Measurements from ENCODE around the gene PIGC.

The PIGC gene

DNA sequence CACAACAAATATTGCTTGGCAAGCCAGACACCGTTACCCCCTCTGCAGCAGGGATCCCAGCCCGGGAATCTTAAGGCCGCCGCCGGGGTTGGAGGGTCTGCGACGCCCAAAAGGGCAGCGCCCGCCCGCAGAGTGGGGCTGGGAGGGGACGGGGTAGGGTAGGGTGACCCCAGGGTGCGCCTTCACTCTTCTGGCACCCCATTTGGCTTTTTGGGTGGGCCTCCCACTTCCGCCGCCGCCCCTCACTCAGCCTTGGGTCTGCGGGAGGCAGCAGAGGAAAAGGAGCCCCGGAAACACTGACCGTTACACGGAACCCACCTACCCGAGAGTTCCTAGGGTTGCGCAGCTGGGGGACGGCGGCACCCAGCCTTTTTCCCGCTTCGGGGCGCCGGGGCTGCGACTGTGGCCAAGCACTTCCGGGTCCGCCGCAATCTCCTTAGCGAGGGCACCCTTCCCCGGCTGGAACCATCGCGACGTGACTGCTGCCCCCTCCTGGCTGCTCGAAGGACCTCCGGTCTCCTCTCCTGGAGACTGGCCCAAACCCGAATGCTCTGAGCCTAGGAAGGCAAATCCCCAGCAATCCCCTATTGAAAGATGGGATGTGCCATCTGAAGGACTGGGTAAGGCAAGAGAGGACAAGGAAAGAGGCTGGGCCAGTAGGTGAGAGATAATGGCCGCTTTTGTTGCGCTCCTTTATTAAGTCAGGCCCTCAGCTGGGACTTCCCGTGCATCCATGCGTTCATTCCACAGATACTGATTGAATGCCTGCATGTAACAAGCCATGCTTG is at the start of gene PIGC:
PIGC (minus strand) TSS at position 404 of the 788 bp plus-strand sequence. CDS start 1,447 bp downstream, outside the sequence.
- peak; percentile 90 for DNase-seq

DNA sequence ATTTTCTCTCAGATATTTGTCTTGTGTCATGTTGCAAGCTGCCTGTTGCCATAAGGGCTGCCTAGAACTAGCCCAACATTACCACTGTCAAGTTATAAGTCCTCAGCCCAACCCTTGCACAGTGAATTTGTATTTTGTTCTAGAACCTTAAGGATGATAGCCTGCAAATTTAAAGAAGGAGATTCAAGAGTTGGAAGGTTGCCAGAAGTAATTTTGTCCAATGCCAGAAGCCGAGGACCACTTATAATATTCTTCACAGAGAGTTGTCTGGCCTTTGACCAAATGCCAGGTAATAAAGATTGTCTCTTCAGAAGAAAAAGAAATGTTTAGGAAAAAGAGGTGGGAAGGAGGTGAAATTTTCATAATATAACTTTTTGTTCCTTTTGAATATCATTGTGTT is 48.6 kb upstream of the PIGC start:
- no peak for DNase-seq

- no peak for DNase-seq
These were observed 46.0 kb upstream of the PIGC start for GRCh38 chr1:172489847-172490246.

DNA sequence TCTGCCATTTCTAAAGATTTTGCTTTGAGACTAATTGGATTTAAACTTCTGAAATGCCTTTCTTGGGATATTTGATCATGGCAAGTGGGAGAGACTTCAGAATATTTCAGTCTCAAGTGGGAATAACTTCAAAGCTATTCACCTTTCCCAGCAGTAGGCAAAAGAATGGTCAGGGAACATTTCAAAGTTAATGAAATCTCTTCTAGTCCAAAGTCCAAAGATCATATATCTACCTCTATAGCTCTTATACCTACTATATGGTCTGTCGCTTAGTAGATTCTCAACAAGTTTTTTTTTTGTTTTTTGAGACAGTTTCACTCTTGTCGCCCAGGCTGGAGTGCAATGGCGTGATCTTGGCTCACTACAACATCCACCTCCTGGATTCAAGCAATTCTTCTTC is 44.5 kb upstream of the PIGC start:
- DNase-seq = no peak

DNA sequence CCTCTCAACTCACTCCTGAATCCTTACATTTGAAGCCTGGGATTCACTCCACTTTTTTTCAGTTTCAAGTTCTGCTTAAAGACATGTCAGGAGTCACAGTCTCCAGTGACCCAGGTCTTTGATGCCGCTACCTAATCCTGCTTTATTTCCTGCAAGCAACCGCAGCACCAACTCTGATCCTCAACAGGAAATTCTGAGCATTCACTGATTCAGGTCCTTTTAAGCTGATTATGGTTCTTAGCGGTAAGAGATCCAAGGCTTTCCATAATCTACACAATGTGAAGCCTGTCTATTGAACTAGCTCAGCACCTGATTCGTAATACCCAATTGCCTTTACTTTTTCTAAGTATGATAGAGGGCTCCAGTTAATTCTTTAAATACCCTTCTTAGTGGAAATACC is 43.7 kb upstream of the PIGC start:
- DNase-seq = no peak

DNA sequence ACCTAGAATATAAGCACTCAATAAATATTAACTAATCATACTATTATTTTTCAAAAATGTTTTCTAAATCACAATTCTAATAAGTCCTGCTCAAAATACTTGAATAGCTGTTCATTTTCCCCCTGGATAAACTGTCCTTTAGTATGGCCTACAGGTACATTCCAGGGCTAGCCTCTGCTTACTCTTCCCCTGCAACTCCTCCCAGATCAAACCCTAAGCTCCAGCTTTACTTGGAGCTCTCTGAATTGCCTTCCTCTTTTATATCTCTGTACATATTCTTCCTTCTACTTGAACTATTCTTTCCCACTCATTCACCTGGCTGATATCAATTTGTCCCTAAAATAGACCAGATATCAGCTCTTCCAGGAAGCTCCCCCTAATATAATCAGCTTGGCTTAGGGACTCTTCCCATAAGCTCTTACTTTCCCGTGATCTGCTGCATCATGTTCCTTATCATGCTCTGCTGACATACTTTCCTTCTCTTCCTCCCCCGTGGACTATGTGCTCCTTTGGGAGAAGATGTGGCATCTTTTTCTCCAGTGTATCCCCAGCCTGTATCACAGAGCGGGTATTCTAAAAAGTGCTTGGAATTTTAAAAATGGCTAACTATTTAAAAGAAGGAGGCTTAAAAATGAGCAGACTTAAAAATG is 43.1 kb upstream of the PIGC start:
- DNase-seq = no peak

DNA sequence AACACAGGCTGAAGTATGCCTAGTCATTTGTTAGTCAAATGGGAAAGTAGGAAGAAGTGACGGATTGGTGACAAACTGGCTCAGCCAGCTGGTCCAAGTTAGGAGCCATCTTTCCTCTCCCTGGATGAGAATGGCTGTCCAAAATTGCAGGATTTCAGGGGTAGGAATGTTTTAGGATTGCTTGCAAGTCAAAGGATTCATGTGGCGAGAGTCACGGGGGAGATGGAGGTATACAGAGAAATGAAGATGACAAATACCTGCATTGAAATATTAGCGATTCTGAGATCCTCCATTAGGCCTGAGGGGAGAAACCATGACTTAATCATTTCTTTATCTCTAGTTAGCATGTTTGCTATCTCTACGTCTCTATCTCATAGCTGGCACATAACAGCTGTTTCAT is 41.8 kb upstream of the PIGC start:
- no peak for DNase-seq

GRCh38 chr1:172484252-172484651 is 40.4 kb upstream of the PIGC start:
- DNase-seq = no peak

GRCh38 chr1:172483448-172483847 is 39.6 kb upstream of the PIGC start:
- no peak for DNase-seq

GRCh38 chr1:172482044-172482443 is 38.2 kb upstream of the PIGC start:
- no peak for DNase-seq

DNA sequence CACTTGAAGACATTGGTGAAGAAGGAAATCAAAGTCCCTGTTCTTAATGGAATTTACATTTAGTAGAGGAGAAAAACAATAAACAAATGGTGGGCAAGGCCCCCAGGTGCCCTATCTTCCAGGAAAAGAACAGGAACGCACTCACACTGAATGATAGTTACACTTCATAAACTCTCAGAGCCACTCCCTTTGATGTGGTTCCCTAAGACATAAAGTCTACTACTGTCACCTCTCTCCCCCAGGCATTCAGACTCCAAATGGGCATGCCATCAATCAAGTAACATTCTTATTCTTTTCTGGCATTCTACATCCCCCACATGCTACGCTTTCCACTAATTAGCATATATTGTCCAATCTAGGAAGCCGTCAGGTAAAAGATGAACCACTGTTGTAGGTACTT is 36.6 kb upstream of the PIGC start:
- DNase-seq = no peak

DNA sequence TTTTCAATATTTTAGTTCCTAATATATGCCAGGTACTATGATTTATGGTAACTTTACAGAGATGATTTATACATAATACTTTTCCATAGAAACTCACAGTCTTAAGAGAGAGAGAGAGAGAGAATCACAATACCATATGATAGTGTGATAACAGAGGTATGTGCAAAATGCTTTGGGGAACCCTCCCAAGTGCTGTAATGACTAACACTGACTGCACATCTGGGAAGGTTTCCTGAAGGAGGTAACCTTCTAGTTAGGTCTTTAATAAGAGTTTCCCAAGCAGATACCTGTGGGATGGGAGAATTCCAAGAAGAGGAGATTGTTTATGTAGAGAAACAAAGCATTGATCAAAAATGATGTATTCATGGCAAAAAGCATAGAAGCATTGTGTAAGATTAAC is 34.6 kb upstream of the PIGC start:
- DNase-seq = no peak

- DNase-seq = no peak
These were observed 33.9 kb upstream of the PIGC start for GRCh38 chr1:172477741-172478140.

DNA sequence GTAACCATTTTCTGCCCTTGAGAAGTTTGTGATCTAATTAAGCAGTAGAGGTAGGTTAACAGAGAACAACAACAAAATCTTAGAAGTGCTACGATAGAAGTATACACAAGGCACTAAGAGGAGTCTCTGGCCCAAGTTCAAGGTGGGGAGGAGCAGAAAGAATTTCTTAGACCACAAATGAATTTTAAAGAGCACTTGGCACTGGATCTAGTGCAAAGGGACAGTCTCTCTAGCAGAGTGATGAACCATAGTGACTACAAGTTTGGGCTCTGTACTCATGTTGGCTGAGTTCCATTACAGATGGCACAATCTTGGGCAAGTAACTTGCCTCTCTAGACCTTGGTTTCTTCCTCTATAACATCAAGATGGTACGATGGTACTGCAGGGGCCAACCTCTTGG is 33.3 kb upstream of the PIGC start:
- no peak for DNase-seq

DNA sequence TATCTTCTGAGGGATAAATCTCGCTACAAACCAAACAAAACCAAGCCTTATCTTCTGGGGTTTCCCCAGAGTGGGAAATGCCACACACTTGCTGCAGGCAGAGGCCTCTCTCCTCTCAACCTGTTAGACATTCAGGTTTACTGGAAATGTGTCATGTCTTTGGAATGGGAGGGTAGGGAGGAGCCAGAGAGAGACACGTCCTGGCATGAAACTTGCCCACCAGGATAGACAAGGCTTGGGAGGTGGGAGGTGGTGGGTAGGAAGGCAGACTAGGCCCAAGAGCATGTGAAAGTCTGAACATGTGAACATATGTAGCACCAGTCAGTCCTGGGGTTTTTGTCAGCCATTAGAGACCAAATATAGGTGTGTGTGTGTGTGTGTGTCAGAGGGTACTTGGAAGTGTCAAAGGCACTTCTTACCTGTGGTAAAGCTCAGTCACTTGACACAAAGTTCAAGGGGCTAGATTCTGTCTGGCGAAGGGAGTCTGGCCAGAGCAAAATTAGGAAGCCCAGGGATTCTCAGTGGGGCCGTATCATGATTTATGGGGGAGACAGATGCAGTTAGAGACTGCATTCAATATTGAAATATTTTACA is 32.4 kb upstream of the PIGC start:
- DNase-seq = no peak

DNA sequence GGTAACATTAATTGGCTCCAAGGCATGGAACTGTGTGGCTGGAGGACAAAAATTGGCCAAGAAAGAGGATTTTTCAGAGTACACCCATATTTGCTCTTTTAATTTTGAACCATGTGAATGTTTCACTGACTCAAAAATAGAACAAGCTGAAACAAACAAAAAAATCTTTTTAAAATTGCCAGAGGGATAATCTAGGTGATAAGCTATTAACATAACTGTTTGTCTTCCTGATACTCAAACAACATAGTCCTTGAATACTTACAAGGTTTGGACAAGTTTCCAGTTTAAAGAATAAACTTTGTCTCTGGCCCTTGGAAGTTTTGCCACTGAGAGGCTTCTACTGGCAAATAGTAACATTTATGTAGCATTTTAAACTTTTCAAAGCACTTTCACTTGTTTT is 30.0 kb upstream of the PIGC start:
- DNase-seq = no peak

- DNase-seq = no peak
These were observed 29.4 kb upstream of the PIGC start for GRCh38 chr1:172473302-172473701.

DNA sequence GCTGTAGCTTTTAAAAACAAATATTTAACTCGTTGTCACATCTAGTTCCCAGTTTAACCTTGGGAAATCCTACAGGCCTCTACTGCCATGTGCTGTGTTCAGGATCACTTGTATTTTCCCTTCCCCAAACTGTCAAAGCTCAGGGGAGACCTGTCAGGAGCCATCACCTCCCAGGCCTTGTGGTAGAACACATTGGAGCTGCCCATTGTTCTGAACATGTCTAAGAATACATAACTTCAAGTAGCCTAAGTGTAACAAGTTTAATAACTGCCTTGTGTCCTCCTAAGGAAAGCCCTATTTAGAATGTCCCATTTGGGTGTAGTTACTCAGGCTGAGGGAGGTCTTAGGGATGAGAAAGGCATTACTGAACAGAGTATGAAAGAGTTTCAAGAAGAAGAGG is 28.6 kb upstream of the PIGC start:
- no peak for DNase-seq

DNA sequence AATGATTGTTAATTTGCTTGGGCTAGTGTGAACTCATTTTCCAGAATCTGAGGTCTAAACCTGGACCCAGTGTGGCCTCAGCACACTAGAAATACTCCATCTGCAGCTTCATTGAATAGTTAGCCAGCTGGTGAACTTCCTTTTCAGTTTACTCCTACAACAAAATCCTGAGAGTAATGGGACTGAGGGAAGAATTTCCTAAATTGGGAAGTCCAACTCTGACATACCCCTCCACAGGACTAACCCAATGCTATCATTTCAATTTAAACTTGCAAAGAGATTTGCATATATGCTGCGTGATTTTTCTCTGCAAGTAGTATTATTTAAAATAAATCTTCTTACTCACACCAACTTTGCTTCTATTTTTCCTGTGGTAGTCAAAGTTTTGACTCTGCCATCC is 27.8 kb upstream of the PIGC start:
- DNase-seq = no peak

GRCh38 chr1:172470149-172470548 is 26.3 kb upstream of the PIGC start:
- no peak for DNase-seq

- no peak for DNase-seq
These were observed 25.8 kb upstream of the PIGC start for GRCh38 chr1:172469717-172470116.

- DNase-seq = no peak
These were observed 24.4 kb upstream of the PIGC start for GRCh38 chr1:172468296-172468695.

DNA sequence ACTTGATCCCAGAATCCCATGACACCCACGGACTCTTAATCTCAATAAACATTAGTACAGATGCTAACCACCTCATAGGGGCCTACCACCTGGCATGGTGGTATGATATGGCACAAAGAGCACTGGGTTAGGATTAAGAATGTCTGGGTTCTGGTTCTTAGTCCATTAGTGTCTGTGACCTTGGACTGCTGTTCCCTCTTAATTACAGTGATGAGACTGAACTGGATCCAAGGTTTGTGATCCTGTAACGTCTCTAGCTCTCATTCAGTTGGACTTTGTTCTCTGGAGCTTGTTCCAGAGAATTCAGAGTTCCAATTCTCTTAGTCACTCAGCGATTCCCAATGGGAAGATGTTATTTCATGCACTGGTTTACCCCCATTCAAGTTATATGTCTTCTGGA is 23.6 kb upstream of the PIGC start:
- DNase-seq = no peak

DNA sequence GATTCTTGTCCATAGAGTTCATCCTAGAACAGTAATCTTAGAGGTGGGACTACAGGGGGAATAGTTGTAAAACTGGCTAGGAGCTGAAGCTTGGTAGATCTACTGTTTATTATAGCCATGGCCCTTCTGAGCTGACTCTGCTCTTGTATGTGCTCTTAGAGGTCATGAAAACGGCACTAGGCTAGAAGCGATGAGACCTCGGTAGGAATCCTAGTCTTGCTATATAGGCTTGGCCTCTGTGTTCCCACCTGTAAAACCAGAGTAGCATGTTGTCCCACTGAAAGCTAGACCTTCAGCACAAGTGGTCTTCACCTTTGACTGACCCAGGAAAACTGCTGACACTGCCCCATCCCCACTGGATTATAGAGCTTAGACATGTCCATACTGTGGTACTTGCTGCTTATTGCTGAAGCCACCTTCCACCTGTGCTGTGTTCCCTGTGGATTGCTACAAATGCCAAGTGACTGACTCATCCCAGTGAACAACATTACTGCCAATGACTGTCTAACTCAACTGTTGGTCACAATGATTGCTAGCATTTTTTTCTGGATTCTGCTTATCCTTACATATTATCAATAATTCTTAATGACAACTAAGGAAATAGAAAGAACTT is 23.0 kb upstream of the PIGC start:
- DNase-seq = no peak

Measured in CD4-positive, alpha-beta T cell treated with Interleukin-10 for 1 hour (primary cell).